Pulmonary artery endothelial cell (primary cell): Measurements from ENCODE around the gene HSPA1L. TPM values are rescaled to one million over a fixed set of nuclear protein-coding genes. Genes with fewer than 3 reads are reported as not detected.

Experiments
- DNase-seq: peaks from one replicate; pipeline ENCODE4 v3.0.0-alpha.2; 2011; ENCODE audit warnings: low read depth, low spot score
- total RNA-seq: library from RNA; depleted of rRNA; stranded (reverse); fragments of >200 nt; gene quantifications from 2 replicates; pipeline ENCODE4 v1.2.3, GENCODE V29; 2014

HSPA1L gene
- total RNA-seq, 1 donor from 2014 or later = 0.53 TPM

DNA sequence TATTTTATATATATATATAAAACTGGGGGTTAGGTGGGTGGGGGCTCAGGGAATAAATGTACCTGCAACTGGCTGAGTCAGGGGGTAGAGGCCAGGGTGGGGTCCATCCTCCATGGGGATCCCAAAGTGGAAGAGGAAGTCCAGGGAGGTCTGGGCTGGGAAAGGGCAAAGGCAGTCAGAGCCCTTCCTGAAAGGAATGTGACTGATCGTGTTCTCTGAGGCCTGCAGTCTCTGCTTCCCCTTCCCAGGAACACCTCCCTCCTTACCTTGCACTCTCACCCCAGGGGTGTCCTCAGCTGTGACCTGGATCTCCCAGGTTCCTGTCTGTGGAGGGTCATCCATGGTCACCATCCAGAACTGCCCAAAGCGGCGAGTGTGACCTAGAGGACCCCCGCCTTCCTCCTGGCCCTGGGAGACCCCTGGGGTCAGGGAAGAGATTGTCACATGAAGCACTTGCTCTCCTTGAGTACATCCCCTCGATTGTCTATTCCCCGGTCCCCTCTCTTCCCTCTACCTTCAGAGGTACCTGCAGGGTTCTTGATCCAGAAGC is 47.9 kb downstream of the HSPA1L start:
- no peak for DNase-seq

- no peak for DNase-seq
Measured at GRCh38 chr6:31765910-31766794, 48.9 kb downstream of the HSPA1L start.

- no peak for DNase-seq
Measured at GRCh38 chr6:31765559-31765909, 49.5 kb downstream of the HSPA1L start.

DNA sequence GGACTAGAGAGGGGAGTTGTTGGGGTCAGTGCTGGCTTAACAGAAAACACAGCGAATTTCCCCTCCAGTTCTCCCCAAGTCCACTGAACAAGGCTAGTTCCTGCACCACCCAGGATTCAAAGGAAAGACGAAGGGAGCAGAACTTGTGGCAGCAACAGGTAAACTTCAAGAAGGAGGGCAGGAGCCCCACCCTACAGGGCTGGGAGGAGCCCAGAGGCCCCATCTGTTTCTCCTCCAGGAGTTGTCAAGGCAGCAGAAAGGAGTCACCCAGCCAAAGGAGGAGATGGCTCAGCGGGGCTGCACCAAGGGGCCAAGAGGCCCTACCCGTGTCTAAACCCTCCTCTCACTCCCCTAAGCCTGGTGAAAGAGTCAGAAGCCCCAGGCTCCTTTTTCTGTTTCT is 50.9 kb downstream of the HSPA1L start:
- DNase-seq = no peak

- DNase-seq = no peak
Measured at GRCh38 chr6:31763619-31763940, 51.5 kb downstream of the HSPA1L start.

DNA sequence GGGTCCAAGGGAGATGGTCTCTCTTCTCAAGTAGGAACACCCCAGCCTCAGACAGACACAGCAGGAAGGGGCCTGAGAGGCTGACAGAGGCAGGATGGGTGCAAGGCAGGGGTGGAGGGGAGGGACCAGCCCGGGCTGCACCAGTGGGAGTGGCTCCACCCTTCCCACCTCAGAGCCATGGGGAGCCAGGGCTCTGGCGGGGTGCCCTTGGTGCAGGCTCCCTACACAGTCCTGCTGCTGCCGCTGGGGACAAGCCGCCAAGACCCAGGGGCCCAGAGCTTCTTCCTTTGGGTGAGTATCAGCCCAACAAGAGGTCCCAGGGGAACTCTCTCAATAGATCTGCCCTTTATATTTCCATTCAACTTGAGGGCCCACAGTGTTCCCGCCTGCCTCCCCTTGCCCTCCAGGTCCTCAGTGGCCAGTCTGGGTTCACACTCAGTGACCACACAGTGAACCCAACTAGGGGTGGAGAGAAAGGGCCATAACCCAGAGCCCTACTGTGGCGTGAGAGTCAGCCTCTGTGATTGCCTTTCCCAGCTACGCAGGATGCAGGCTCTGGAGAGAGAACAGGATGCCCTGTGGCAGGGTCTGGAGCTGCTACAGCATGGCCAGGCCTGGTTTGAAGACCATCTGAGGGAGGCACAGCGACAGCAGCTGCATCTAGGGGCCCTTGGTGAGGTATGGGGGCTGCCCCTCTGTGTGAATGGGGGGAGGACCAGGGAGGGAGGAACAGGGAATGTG is 52.0 kb downstream of the HSPA1L start:
- no peak for DNase-seq

- no peak for DNase-seq
Measured at GRCh38 chr6:31762356-31762755, 52.7 kb downstream of the HSPA1L start, which contains the start of gene SAPCD1. TSS of gene SAPCD1 (plus strand) at chr6:31762656. CDS start at chr6:31763055, 399 bp downstream.

DNA sequence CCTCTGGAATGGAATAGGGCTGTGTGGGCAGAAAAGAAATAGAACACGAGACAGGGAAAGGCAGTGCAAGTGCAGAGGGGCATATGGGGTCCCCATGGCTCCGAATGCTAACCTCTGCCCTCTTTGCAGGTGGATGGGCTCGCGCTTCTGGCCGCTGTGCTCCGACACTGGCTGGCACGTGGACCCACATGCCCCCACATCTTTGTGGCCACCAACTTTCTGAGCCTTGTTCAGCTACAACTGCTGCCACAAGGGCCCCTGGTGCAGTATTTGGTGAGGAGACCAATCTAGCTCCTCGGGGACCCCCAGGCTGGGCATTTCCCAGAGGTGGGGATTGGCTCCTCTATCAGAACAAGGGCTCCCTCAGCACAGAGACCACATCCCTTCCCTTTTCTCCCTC is 53.7 kb downstream of the HSPA1L start:
- no peak for DNase-seq

DNA sequence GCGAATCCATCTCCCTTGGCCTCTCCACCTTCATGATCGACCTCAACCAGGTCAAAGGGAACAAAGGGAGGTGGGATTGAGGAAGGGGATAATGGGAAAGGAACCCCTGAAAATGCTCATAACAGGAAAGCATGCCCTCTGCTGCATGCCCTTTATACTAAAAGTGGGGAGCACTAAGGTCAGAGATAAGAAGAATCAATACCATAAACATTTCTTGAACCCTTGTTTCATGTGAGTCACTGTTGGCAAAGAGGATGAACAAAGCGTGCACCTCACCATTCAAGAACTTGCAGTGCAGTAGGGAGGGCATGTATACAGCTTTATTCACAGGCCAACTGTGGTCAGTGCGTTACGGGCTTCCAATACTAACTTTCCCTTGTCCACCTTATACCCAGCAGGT is 54.3 kb downstream of the HSPA1L start:
- DNase-seq = no peak

Other genes starting within 250 kb of the HSPA1L start
- gene LTA, start 243.0 kb downstream of the HSPA1L start, total RNA-seq = 0.07 TPM in 1 of 2 replicates, not detected in the other
- gene TNF, start 239.7 kb downstream of the HSPA1L start, total RNA-seq = not detected in 2 replicates
- gene LTB, start 232.9 kb downstream of the HSPA1L start, total RNA-seq = 1.6 and 2.2 TPM in 2 replicates
- gene LST1, start 229.0 kb downstream of the HSPA1L start, total RNA-seq = 0.14 and 0.73 TPM in 2 replicates
- gene NCR3, start 222.3 kb downstream of the HSPA1L start, total RNA-seq = not detected in 2 replicates
- gene AIF1, start 200.0 kb downstream of the HSPA1L start, total RNA-seq = not detected in 2 replicates
- 33.6 and 36.4 TPM in 2 replicates for gene PRRC2A, start 194.6 kb downstream of the HSPA1L start, total RNA-seq
- gene BAG6, start 162.6 kb downstream of the HSPA1L start, total RNA-seq = 110 and 116 TPM in 2 replicates
- 0.40 and 0.46 TPM in 2 replicates for gene APOM, start 159.4 kb downstream of the HSPA1L start, total RNA-seq
- 18.7 and 20.5 TPM in 2 replicates for gene C6orf47, start 154.5 kb downstream of the HSPA1L start, total RNA-seq
- gene GPANK1, start 150.3 kb downstream of the HSPA1L start, total RNA-seq = 12.1 and 12.5 TPM in 2 replicates
- gene CSNK2B, start 149.2 kb downstream of the HSPA1L start, total RNA-seq = 98.5 and 102 TPM in 2 replicates
- 1.5 and 1.9 TPM in 2 replicates for gene LY6G5B, start 145.3 kb downstream of the HSPA1L start, total RNA-seq
- 0.86 and 0.88 TPM in 2 replicates for gene LY6G5C, start 134.2 kb downstream of the HSPA1L start, total RNA-seq
- gene ABHD16A, start 112.0 kb downstream of the HSPA1L start, total RNA-seq = 37.3 and 65.3 TPM in 2 replicates
- gene LY6G6F, start 108.4 kb downstream of the HSPA1L start, total RNA-seq = not detected in 2 replicates
- not detected in 2 replicates for gene LY6G6D, start 99.9 kb downstream of the HSPA1L start, total RNA-seq
- gene LY6G6C, start 93.5 kb downstream of the HSPA1L start, total RNA-seq = not detected in 2 replicates
- not detected in 2 replicates for gene MPIG6B, start 91.9 kb downstream of the HSPA1L start, total RNA-seq
- 84.0 and 89.4 TPM in 2 replicates for gene DDAH2, start 86.0 kb downstream of the HSPA1L start, total RNA-seq
- 860 and 926 TPM in 2 replicates for gene CLIC1, start 78.8 kb downstream of the HSPA1L start, total RNA-seq
- 6.1 and 6.7 TPM in 2 replicates for gene MSH5, start 75.3 kb downstream of the HSPA1L start, total RNA-seq
- 0.78 and 0.92 TPM in 2 replicates for gene SAPCD1, start 52.6 kb downstream of the HSPA1L start, total RNA-seq
- gene VWA7, start 38.0 kb downstream of the HSPA1L start, total RNA-seq = under 0.01 and 0.11 TPM in 2 replicates
- gene VARS1, start 19.5 kb downstream of the HSPA1L start, total RNA-seq = 73.2 and 74.0 TPM in 2 replicates
- gene LSM2, start 8.3 kb downstream of the HSPA1L start, total RNA-seq = 45.8 and 55.3 TPM in 2 replicates
- 33.6 and 431 TPM in 2 replicates for gene HSPA1A, start 260 bp upstream of the HSPA1L start, total RNA-seq
- gene HSPA1B, start 12.5 kb upstream of the HSPA1L start, total RNA-seq = 48.7 and 575 TPM in 2 replicates
- gene NEU1, start 47.5 kb upstream of the HSPA1L start, total RNA-seq = 54.3 and 71.7 TPM in 2 replicates
- 0.07 TPM in 1 of 2 replicates, not detected in the other for gene SLC44A4, start 63.7 kb upstream of the HSPA1L start, total RNA-seq
- gene EHMT2, start 82.4 kb upstream of the HSPA1L start, total RNA-seq = 46.4 and 61.8 TPM in 2 replicates
- gene ZBTB12, start 86.8 kb upstream of the HSPA1L start, total RNA-seq = 3.5 and 5.2 TPM in 2 replicates
- gene C2, start 112.4 kb upstream of the HSPA1L start, total RNA-seq = not detected in 2 replicates
- 3.4 and 4.0 TPM in 2 replicates for gene CFB, start 130.8 kb upstream of the HSPA1L start, total RNA-seq
- gene NELFE, start 143.7 kb upstream of the HSPA1L start, total RNA-seq = 110 and 121 TPM in 2 replicates
- 42.9 and 49.6 TPM in 2 replicates for gene SKIC2, start 143.9 kb upstream of the HSPA1L start, total RNA-seq
- 10.1 and 11.6 TPM in 2 replicates for gene DXO, start 156.9 kb upstream of the HSPA1L start, total RNA-seq
- gene C4A, start 166.8 kb upstream of the HSPA1L start, total RNA-seq = 0.46 and 1.3 TPM in 2 replicates
- 0.66 and 1.0 TPM in 2 replicates for gene C4B, start 199.5 kb upstream of the HSPA1L start, total RNA-seq
- gene CYP21A2, start 223.1 kb upstream of the HSPA1L start, total RNA-seq = not detected in 2 replicates